ENCODE measurements around the gene STXBP6. TPM values are rescaled to one million over a fixed set of nuclear protein-coding genes. Genes with fewer than 3 reads are reported as not detected.

The STXBP6 gene
- total RNA-seq, 4 donors from 2014 or later: 7.1 to 16.8 (median 8.9) TPM

GRCh38 chr14:25086821-25087396 is 37.0 kb upstream of the STXBP6 start:
- no peak overlapping the region for H3K27ac ChIP-seq
- no peak overlapping the region for H3K4me3 ChIP-seq
- H3K36me3 ChIP-seq: no peaks in the 10 kb centered on the region
- no peak for DNase-seq
- 59 to 62% methylated on average over 2 of the region's 2 CpGs for WGBS, 2 donors (ENCODE audit: low coverage in 1 of 2)
- TF ChIP-seq CTCF (IDR thresholded peaks at IDR 0.05) (no peak), EP300 (IDR thresholded peaks at IDR 0.05; ENCODE audit: low read depth) (no peak), POLR2A (IDR thresholded peaks at IDR 0.05) (no peak), POLR2AphosphoS5 (IDR thresholded peaks at IDR 0.05) (no peak)
- intact Hi-C loops (cut with DNase I; ENCODE audit: low total_unique reads) (no loop called here), in situ Hi-C loops (cut with MboI; ENCODE audit: low pct_ligation_motif_present in 1 of 4, low pct_unique_long_range_greater_than_20kb in 1 of 4, low sequenced_read_pairs in 3 of 4) (no loop called here)
- no peaks in the 10 kb centered on the region for H3K27me3 ChIP-seq
- H3K9me3 ChIP-seq: no peaks in the 10 kb centered on the region
- H3K4me1 ChIP-seq: peaks cover 0 to 7% (median 0%) of the 10 kb centered on the region in 4 donors

DNA sequence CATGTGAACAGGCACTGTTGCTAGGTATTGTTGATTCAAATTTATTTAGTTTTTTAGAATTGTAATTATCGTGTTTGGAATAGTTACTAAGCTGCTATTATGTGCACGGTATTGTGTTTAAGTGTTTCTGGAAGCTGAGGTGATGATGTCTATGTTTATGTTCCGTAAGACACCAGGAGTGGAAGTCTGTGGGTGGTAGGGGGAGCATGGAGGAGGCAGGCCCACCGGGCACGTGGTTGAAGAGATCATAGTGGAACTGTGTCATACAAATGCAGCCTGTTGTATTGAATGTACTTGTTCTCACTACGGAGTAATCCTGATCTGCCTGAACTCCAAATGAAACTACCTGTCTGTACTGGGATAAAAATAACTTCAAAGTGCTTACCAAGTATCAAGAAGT is 36.1 kb upstream of the STXBP6 start:
- DNase-seq: no peak
- in situ Hi-C loops (cut with MboI; ENCODE audit: low pct_ligation_motif_present in 1 of 4, low pct_unique_long_range_greater_than_20kb in 1 of 4, low sequenced_read_pairs in 3 of 4) (no loop called here), intact Hi-C loops (cut with DNase I; ENCODE audit: low total_unique reads) (no loop called here)
- Histone ChIP-seq H3K27ac (no peak overlapping the region), H3K4me1 (peaks cover 0 to 4% (median 0%) of the 10 kb centered on the region in 4 donors), H3K4me3 (no peak overlapping the region), H3K36me3 (no peaks in the 10 kb centered on the region), H3K9me3 (no peaks in the 10 kb centered on the region), H3K27me3 (no peaks in the 10 kb centered on the region)
- 56 to 72% methylated on average over 4 to 6 of the region's 6 CpGs for WGBS, 2 donors (ENCODE audit: low coverage in 1 of 2)
- TF ChIP-seq POLR2A (IDR thresholded peaks at IDR 0.05) (no peak), CTCF (IDR thresholded peaks at IDR 0.05) (no peak), POLR2AphosphoS5 (IDR thresholded peaks at IDR 0.05) (no peak), EP300 (IDR thresholded peaks at IDR 0.05; ENCODE audit: low read depth) (no peak)

- no peaks in the 10 kb centered on the region for H3K27me3 ChIP-seq
- H3K9me3 ChIP-seq: no peaks in the 10 kb centered on the region
- 90 to 100% methylated on average over 2 of the region's 2 CpGs for WGBS, 2 donors (ENCODE audit: low coverage in 1 of 2)
- H3K4me1 ChIP-seq: no peaks in the 10 kb centered on the region
- in situ Hi-C loops (cut with MboI; ENCODE audit: low pct_ligation_motif_present in 1 of 4, low pct_unique_long_range_greater_than_20kb in 1 of 4, low sequenced_read_pairs in 3 of 4) (no loop called here), intact Hi-C loops (cut with DNase I; ENCODE audit: low total_unique reads) (no loop called here)
- no peak for DNase-seq
- no peaks in the 10 kb centered on the region for H3K36me3 ChIP-seq
- TF ChIP-seq EP300 (IDR thresholded peaks at IDR 0.05; ENCODE audit: low read depth) (no peak), POLR2AphosphoS5 (IDR thresholded peaks at IDR 0.05) (no peak), CTCF (IDR thresholded peaks at IDR 0.05) (no peak), POLR2A (IDR thresholded peaks at IDR 0.05) (no peak)
- no peak overlapping the region for H3K27ac ChIP-seq
- no peak overlapping the region for H3K4me3 ChIP-seq
Observed at GRCh38 chr14:25080682-25081081, 30.7 kb upstream of the STXBP6 start.

GRCh38 chr14:25079311-25079710 is 29.4 kb upstream of the STXBP6 start:
- in situ Hi-C loops (cut with MboI; ENCODE audit: low pct_ligation_motif_present in 1 of 4, low pct_unique_long_range_greater_than_20kb in 1 of 4, low sequenced_read_pairs in 3 of 4) (no loop called here), intact Hi-C loops (cut with DNase I; ENCODE audit: low total_unique reads) (no loop called here)
- Histone ChIP-seq H3K4me1 (no peaks in the 10 kb centered on the region), H3K27ac (no peak overlapping the region), H3K27me3 (no peaks in the 10 kb centered on the region), H3K36me3 (no peaks in the 10 kb centered on the region), H3K9me3 (no peaks in the 10 kb centered on the region), H3K4me3 (no peak overlapping the region)
- 100% methylated on average over 1 of the region's 1 CpG for whole genome bisulfite sequencing, 2 donors (ENCODE audit: low coverage in 1 of 2)
- no peak for TF ChIP-seq CTCF (IDR thresholded peaks at IDR 0.05)
- TF ChIP-seq POLR2AphosphoS5 (IDR thresholded peaks at IDR 0.05): no peak
- TF ChIP-seq POLR2A (IDR thresholded peaks at IDR 0.05): no peak
- TF ChIP-seq EP300 (IDR thresholded peaks at IDR 0.05; ENCODE audit: low read depth): no peak
- DNase-seq: no peak
